ENCODE results near the gene DENND1A.

DENND1A gene

GRCh38 chr9:123369296-123369695, 560.6 kb downstream of the DENND1A start:
- Histone ChIP-seq H3K4me3 (ENCODE audit: low read length) (no peak overlapping the region), H3K4me1 (ENCODE audit: control insufficient read depth, insufficient read depth, low read length) (peaks cover 14% of the 10 kb centered on the region), H3K36me3 (ENCODE audit: control insufficient read depth, insufficient read depth, low read length) (no peaks in the 10 kb centered on the region), H3K27me3 (ENCODE audit: control insufficient read depth, insufficient read depth, low read length) (peaks cover 15% of the 10 kb centered on the region; the same call in 1 of the 2 replicates), H3K27ac (ENCODE audit: low read length) (no peak overlapping the region), H3K9me3 (ENCODE audit: control insufficient read depth, insufficient read depth, low read length) (no peaks in the 10 kb centered on the region)
- no CpG with 5 or more reads among the region's 3 CpGs for WGBS (ENCODE audit: insufficient coverage, insufficient read length)
- no peak for DNase-seq (ENCODE audit: low read depth, low spot score)

GRCh38 chr9:123368536-123369153, 561.3 kb downstream of the DENND1A start:
- Histone ChIP-seq H3K27ac (ENCODE audit: low read length) (no peak overlapping the region), H3K9me3 (ENCODE audit: control insufficient read depth, insufficient read depth, low read length) (no peaks in the 10 kb centered on the region), H3K27me3 (ENCODE audit: control insufficient read depth, insufficient read depth, low read length) (peaks cover 15% of the 10 kb centered on the region; the same call in 1 of the 2 replicates), H3K36me3 (ENCODE audit: control insufficient read depth, insufficient read depth, low read length) (no peaks in the 10 kb centered on the region), H3K4me1 (ENCODE audit: control insufficient read depth, insufficient read depth, low read length) (peaks cover 13% of the 10 kb centered on the region), H3K4me3 (ENCODE audit: low read length) (no peak overlapping the region)
- no peak for DNase-seq (ENCODE audit: low read depth, low spot score)
- no CpG with 5 or more reads among the region's 6 CpGs for WGBS (ENCODE audit: insufficient coverage, insufficient read length)

- DNase-seq (ENCODE audit: low read depth, low spot score): no peak
- Histone ChIP-seq H3K4me1 (ENCODE audit: control insufficient read depth, insufficient read depth, low read length) (peaks cover 9% of the 10 kb centered on the region), H3K36me3 (ENCODE audit: control insufficient read depth, insufficient read depth, low read length) (no peaks in the 10 kb centered on the region), H3K27me3 (ENCODE audit: control insufficient read depth, insufficient read depth, low read length) (peaks cover 12% of the 10 kb centered on the region; the same call in 1 of the 2 replicates), H3K27ac (ENCODE audit: low read length) (no peak overlapping the region), H3K9me3 (ENCODE audit: control insufficient read depth, insufficient read depth, low read length) (no peaks in the 10 kb centered on the region), H3K4me3 (ENCODE audit: low read length) (no peak overlapping the region)
- no CpG with 5 or more reads among the region's 10 CpGs for WGBS (ENCODE audit: insufficient coverage, insufficient read length)
Observed at GRCh38 chr9:123368023-123368422, 561.9 kb downstream of the DENND1A start.

- peaks cover 12% of the 10 kb centered on the region; the same call in 1 of the 2 replicates for H3K4me1 ChIP-seq (ENCODE audit: control insufficient read depth, insufficient read depth, low read length)
- no peaks in the 10 kb centered on the region for H3K27me3 ChIP-seq (ENCODE audit: control insufficient read depth, insufficient read depth, low read length)
- no peaks in the 10 kb centered on the region for H3K36me3 ChIP-seq (ENCODE audit: control insufficient read depth, insufficient read depth, low read length)
- H3K27ac ChIP-seq (ENCODE audit: low read length): no peak overlapping the region
- WGBS (ENCODE audit: insufficient coverage, insufficient read length): no CpG with 5 or more reads among the region's 67 CpGs
- DNase-seq (ENCODE audit: low read depth, low spot score): no peak
- H3K9me3 ChIP-seq (ENCODE audit: control insufficient read depth, insufficient read depth, low read length): no peaks in the 10 kb centered on the region
- no peak overlapping the region for H3K4me3 ChIP-seq (ENCODE audit: low read length)
Observed at GRCh38 chr9:123365881-123366528, 563.9 kb downstream of the DENND1A start.

GRCh38 chr9:123365287-123365880, 564.5 kb downstream of the DENND1A start:
- H3K4me1 ChIP-seq (ENCODE audit: control insufficient read depth, insufficient read depth, low read length): peaks cover 12% of the 10 kb centered on the region
- no peak for DNase-seq (ENCODE audit: low read depth, low spot score)
- H3K4me3 ChIP-seq (ENCODE audit: low read length): no peak overlapping the region
- no peaks in the 10 kb centered on the region for H3K36me3 ChIP-seq (ENCODE audit: control insufficient read depth, insufficient read depth, low read length)
- no peak overlapping the region for H3K27ac ChIP-seq (ENCODE audit: low read length)
- no CpG with 5 or more reads among the region's 12 CpGs for WGBS (ENCODE audit: insufficient coverage, insufficient read length)
- H3K27me3 ChIP-seq (ENCODE audit: control insufficient read depth, insufficient read depth, low read length): no peaks in the 10 kb centered on the region
- H3K9me3 ChIP-seq (ENCODE audit: control insufficient read depth, insufficient read depth, low read length): no peaks in the 10 kb centered on the region

- H3K4me3 ChIP-seq (ENCODE audit: low read length): no peak overlapping the region
- no peaks in the 10 kb centered on the region for H3K36me3 ChIP-seq (ENCODE audit: control insufficient read depth, insufficient read depth, low read length)
- H3K27ac ChIP-seq (ENCODE audit: low read length): no peak overlapping the region
- H3K27me3 ChIP-seq (ENCODE audit: control insufficient read depth, insufficient read depth, low read length): no peaks in the 10 kb centered on the region
- DNase-seq (ENCODE audit: low read depth, low spot score): no peak
- H3K4me1 ChIP-seq (ENCODE audit: control insufficient read depth, insufficient read depth, low read length): peaks cover 12% of the 10 kb centered on the region
- H3K9me3 ChIP-seq (ENCODE audit: control insufficient read depth, insufficient read depth, low read length): no peaks in the 10 kb centered on the region
- no CpG with 5 or more reads among the region's 11 CpGs for WGBS (ENCODE audit: insufficient coverage, insufficient read length)
Observed at GRCh38 chr9:123364241-123364824, 565.6 kb downstream of the DENND1A start.

GRCh38 chr9:123362856-123363255, 567.1 kb downstream of the DENND1A start:
- no CpG with 5 or more reads among the region's 23 CpGs for WGBS (ENCODE audit: insufficient coverage, insufficient read length)
- Histone ChIP-seq H3K27ac (ENCODE audit: low read length) (no peak overlapping the region), H3K9me3 (ENCODE audit: control insufficient read depth, insufficient read depth, low read length) (no peaks in the 10 kb centered on the region), H3K36me3 (ENCODE audit: control insufficient read depth, insufficient read depth, low read length) (no peaks in the 10 kb centered on the region), H3K4me1 (ENCODE audit: control insufficient read depth, insufficient read depth, low read length) (peaks cover 15% of the 10 kb centered on the region), H3K4me3 (ENCODE audit: low read length) (no peak overlapping the region), H3K27me3 (ENCODE audit: control insufficient read depth, insufficient read depth, low read length) (no peaks in the 10 kb centered on the region)
- no peak for DNase-seq (ENCODE audit: low read depth, low spot score)

GRCh38 chr9:123361731-123362510, 568.0 kb downstream of the DENND1A start:
- no peaks in the 10 kb centered on the region for H3K9me3 ChIP-seq (ENCODE audit: control insufficient read depth, insufficient read depth, low read length)
- no peaks in the 10 kb centered on the region for H3K27me3 ChIP-seq (ENCODE audit: control insufficient read depth, insufficient read depth, low read length)
- no peak overlapping the region for H3K4me3 ChIP-seq (ENCODE audit: low read length)
- H3K27ac ChIP-seq (ENCODE audit: low read length): no peak overlapping the region
- H3K36me3 ChIP-seq (ENCODE audit: control insufficient read depth, insufficient read depth, low read length): no peaks in the 10 kb centered on the region
- no CpG with 5 or more reads among the region's 11 CpGs for WGBS (ENCODE audit: insufficient coverage, insufficient read length)
- peaks cover 22% of the 10 kb centered on the region for H3K4me1 ChIP-seq (ENCODE audit: control insufficient read depth, insufficient read depth, low read length)
- DNase-seq (ENCODE audit: low read depth, low spot score): no peak

- no CpG with 5 or more reads among the region's 10 CpGs for WGBS (ENCODE audit: insufficient coverage, insufficient read length)
- Histone ChIP-seq H3K27me3 (ENCODE audit: control insufficient read depth, insufficient read depth, low read length) (no peaks in the 10 kb centered on the region), H3K4me1 (ENCODE audit: control insufficient read depth, insufficient read depth, low read length) (peaks cover 25% of the 10 kb centered on the region), H3K4me3 (ENCODE audit: low read length) (no peak overlapping the region), H3K36me3 (ENCODE audit: control insufficient read depth, insufficient read depth, low read length) (no peaks in the 10 kb centered on the region), H3K27ac (ENCODE audit: low read length) (no peak overlapping the region), H3K9me3 (ENCODE audit: control insufficient read depth, insufficient read depth, low read length) (no peaks in the 10 kb centered on the region)
- DNase-seq (ENCODE audit: low read depth, low spot score): no peak
Observed at GRCh38 chr9:123361086-123361730, 568.7 kb downstream of the DENND1A start.

Data from iPS DF 6.9 (cell line).